ENCODE data around the gene CDC37. TPM values are rescaled to one million over a fixed set of nuclear protein-coding genes. Genes with fewer than 3 reads are reported as not detected.

CDC37 gene
- total RNA-seq, 3 donors from 2014 or later, result 141 to 213 (median 172) TPM

DNA sequence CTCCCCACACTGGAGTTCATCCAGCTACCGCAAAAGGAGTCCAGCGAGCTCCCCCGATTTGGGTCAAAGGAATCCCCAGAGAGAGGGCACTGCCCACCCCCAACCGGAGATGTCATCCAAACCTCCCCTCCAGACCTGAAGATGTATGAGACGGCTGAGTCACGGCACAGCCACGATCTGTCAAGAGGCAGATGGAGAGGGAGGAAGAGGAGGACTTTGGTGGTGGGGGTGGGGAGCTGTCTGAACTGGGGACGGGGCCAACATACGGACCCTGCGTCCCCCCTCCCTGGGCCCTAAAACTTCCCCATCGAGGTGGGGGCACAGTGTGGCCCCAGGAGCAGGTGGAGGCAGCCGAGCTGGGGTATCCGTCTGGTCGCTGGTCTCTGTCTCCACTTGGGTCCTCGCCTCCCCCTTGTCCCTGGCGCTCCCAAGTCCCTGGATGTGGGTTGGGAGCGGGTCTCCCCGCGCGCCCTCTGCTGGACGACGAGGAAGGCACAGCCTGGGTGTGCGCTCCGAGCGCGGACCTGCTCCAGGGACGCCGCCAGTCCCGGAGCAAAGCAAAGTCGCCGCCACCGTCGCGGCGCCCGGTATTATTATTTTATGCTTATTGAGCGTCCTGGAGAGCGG lies 20.8 kb upstream of the CDC37 start:
- Histone ChIP-seq H3K27me3 (peaks cover 18 to 61% of the 10 kb centered on the region in 2 donors), H3K27ac (no peak overlapping the region), H3K36me3 (no peaks in the 10 kb centered on the region), H3K9me3 (no peaks in the 10 kb centered on the region), H3K4me3 (peak overlapping the region in 2 of 3 donors; percentile 42 to 64), H3K4me1 (peaks cover 8 to 17% of the 10 kb centered on the region in 2 donors)
- DNase-seq (ENCODE audit: low spot score in 2 of 2), result peak; percentile 55 to 79
- intact Hi-C loops (cut with DNase I; ENCODE audit: low total_unique reads), result no loop called here
- TF ChIP-seq, protein P1, sequence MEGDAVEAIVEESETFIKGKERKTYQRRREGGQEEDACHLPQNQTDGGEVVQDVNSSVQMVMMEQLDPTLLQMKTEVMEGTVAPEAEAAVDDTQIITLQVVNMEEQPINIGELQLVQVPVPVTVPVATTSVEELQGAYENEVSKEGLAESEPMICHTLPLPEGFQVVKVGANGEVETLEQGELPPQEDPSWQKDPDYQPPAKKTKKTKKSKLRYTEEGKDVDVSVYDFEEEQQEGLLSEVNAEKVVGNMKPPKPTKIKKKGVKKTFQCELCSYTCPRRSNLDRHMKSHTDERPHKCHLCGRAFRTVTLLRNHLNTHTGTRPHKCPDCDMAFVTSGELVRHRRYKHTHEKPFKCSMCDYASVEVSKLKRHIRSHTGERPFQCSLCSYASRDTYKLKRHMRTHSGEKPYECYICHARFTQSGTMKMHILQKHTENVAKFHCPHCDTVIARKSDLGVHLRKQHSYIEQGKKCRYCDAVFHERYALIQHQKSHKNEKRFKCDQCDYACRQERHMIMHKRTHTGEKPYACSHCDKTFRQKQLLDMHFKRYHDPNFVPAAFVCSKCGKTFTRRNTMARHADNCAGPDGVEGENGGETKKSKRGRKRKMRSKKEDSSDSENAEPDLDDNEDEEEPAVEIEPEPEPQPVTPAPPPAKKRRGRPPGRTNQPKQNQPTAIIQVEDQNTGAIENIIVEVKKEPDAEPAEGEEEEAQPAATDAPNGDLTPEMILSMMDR (IDR thresholded peaks at IDR 0.05), result peak; percentile 77 to 87 (median 82)
- TF ChIP-seq POLR2A (IDR thresholded peaks at IDR 0.05) (no peak), POLR2AphosphoS5 (IDR thresholded peaks at IDR 0.05) (no peak)

DNA sequence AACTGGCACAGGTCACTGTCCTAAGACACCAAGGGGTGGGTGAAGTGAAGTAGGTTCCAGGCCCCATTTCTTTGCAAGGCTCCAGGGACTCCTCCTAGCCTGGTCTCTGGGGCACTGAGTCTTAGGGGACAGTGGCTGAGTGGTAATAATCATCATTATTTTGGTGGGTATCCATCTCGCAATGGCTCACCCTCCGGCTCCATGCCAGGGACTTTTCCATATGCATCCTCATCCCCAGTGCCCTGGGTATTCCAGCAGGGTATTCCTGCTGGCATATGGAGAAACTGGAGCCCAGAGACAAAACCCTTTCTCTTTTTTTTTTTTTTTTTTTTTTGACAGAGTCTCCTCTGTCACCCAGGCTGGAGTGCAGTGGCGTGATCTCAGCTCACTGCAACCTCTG lies 19.5 kb upstream of the CDC37 start:
- Histone ChIP-seq H3K4me3 (no peak overlapping the region), H3K9me3 (no peaks in the 10 kb centered on the region), H3K4me1 (peaks cover 8 to 19% of the 10 kb centered on the region in 2 donors), H3K36me3 (no peaks in the 10 kb centered on the region), H3K27me3 (peaks cover 21 to 72% of the 10 kb centered on the region in 2 donors), H3K27ac (no peak overlapping the region)
- no peak for DNase-seq (ENCODE audit: low spot score in 2 of 2)
- no peak for TF ChIP-seq POLR2A (IDR thresholded peaks at IDR 0.05)
- TF ChIP-seq, protein P1 (IDR thresholded peaks at IDR 0.05), result no peak
- no peak for TF ChIP-seq POLR2AphosphoS5 (IDR thresholded peaks at IDR 0.05)
- intact Hi-C loops (cut with DNase I; ENCODE audit: low total_unique reads), result no loop called here

- Histone ChIP-seq H3K27ac (no peak overlapping the region), H3K27me3 (peaks cover 24 to 80% of the 10 kb centered on the region in 2 donors), H3K4me3 (no peak overlapping the region), H3K4me1 (peaks cover 8 to 19% of the 10 kb centered on the region in 2 donors), H3K36me3 (no peaks in the 10 kb centered on the region), H3K9me3 (no peaks in the 10 kb centered on the region)
- no peak for DNase-seq (ENCODE audit: low spot score in 2 of 2)
- TF ChIP-seq, protein P1 (IDR thresholded peaks at IDR 0.05), result no peak
- TF ChIP-seq POLR2AphosphoS5 (IDR thresholded peaks at IDR 0.05) (no peak), POLR2A (IDR thresholded peaks at IDR 0.05) (no peak)
- intact Hi-C loops (cut with DNase I; ENCODE audit: low total_unique reads), result no loop called here
These were observed 18.7 kb upstream of the CDC37 start for GRCh38 chr19:10422046-10422461.

GRCh38 chr19:10421240-10422045 lies 18.1 kb upstream of the CDC37 start:
- H3K36me3 ChIP-seq, result no peaks in the 10 kb centered on the region
- H3K27ac ChIP-seq, result no peak overlapping the region
- H3K9me3 ChIP-seq, result no peaks in the 10 kb centered on the region
- H3K4me3 ChIP-seq, result peak overlapping the region in 1 of 3 donors; percentile 60
- peaks cover 8 to 19% of the 10 kb centered on the region in 2 donors for H3K4me1 ChIP-seq
- peaks cover 24 to 84% of the 10 kb centered on the region in 2 donors for H3K27me3 ChIP-seq
- TF ChIP-seq POLR2A (IDR thresholded peaks at IDR 0.05) (no peak), POLR2AphosphoS5 (IDR thresholded peaks at IDR 0.05) (no peak)
- TF ChIP-seq, protein P1 (IDR thresholded peaks at IDR 0.05), result no peak
- intact Hi-C loops (cut with DNase I; ENCODE audit: low total_unique reads), result no loop called here
- no peak for DNase-seq (ENCODE audit: low spot score in 2 of 2)

All from breast epithelium (tissue), 4 donors.